SK-N-SH treated with all-trans-retinoic acid at 6 μM for 48 hours (cell line): Measurements from ENCODE around the gene AGAP1.

Experiments used
- CREB5 ChIP-seq: fragments of 250-450 bp; sonication (Bioruptor Pico); IDR thresholded peaks from 2 replicates; pipeline ENCODE4 v1.5.1; 2020; ENCODE audit warnings: low read depth, mild to moderate bottlenecking, moderate library complexity
- ISL1 ChIP-seq: fragments of 250-450 bp; sonication (Bioruptor Pico); IDR thresholded peaks from 2 replicates; pipeline ENCODE4 v2.1.2; 2022; ENCODE audit warnings: mild to moderate bottlenecking, moderate library complexity
- PATZ1 ChIP-seq: fragments of 250-450 bp; sonication (Bioruptor Pico); IDR thresholded peaks from 2 replicates; pipeline ENCODE4 v1.8.0; 2020; ENCODE audit warnings: mild to moderate bottlenecking, moderate library complexity, borderline replicate concordance
- PPARA ChIP-seq: fragments of 250-450 bp; sonication (Bioruptor Pico); IDR thresholded peaks from 2 replicates; pipeline ENCODE4 v1.5.0; 2020; ENCODE audit warnings: mild to moderate bottlenecking, borderline replicate concordance
- RARB ChIP-seq: fragments of 250-450 bp; sonication (Bioruptor Pico); IDR thresholded peaks from 2 replicates; pipeline ENCODE4 v1.8.0; 2021; ENCODE audit warnings: mild to moderate bottlenecking, moderate library complexity
- TCF4 ChIP-seq: fragments of 250-450 bp; sonication (Bioruptor Pico); IDR thresholded peaks from 2 replicates; pipeline ENCODE4 v1.8.0; 2021; ENCODE audit warnings: mild to moderate bottlenecking, moderate library complexity, borderline replicate concordance
- TOX ChIP-seq: fragments of 250-450 bp; sonication (Bioruptor Pico); IDR thresholded peaks from 2 replicates; pipeline ENCODE4 v1.8.0; 2021; ENCODE audit warnings: mild to moderate bottlenecking, moderate library complexity, borderline replicate concordance

- TF ChIP-seq CREB5 (no peak), ISL1 (CRISPR knock-in tag) (no peak), PATZ1 (CRISPR knock-in tag) (no peak), RARB (CRISPR knock-in tag) (no peak), TOX (no peak), TCF4 (CRISPR knock-in tag) (no peak), PPARA (no peak)
Observed at GRCh38 chr2:235706506-235706905, 212.7 kb downstream of the AGAP1 start.
